Endodermal cell (in vitro differentiated cells): Measurements from ENCODE around the gene CLIP2. TPM values are rescaled to one million over a fixed set of nuclear protein-coding genes. Genes with fewer than 3 reads are reported as not detected.
"Not testable (repeated sequence)": the region's sequence is repeated elsewhere in the genome, so short reads cannot be mapped to it uniquely, and the experiment has no call there.

Experiments
- DNase-seq: peaks from one replicate; pipeline ENCODE4 v3.0.0-alpha.2; 2017
- H3K27ac ChIP-seq: 2 replicates; pipeline ENCODE4 v1.5.1; 2013; ENCODE audit warnings: mild to moderate bottlenecking, low read depth, low read length, moderate library complexity
- H3K27me3 ChIP-seq: 2 replicates; pipeline ENCODE4 v1.6.1; 2013; ENCODE audit warnings: mild to moderate bottlenecking, low read length, moderate library complexity; ENCODE audit not compliant: insufficient read depth, control insufficient read depth, poor library complexity, severe bottlenecking
- H3K36me3 ChIP-seq: 2 replicates; pipeline ENCODE4 v1.7.0; 2013; ENCODE audit warnings: mild to moderate bottlenecking, low read length, moderate library complexity; ENCODE audit not compliant: control insufficient read depth, insufficient read depth
- H3K4me1 ChIP-seq: one replicate; pipeline ENCODE4 v1.7.0; 2013; ENCODE audit warnings: low read length; ENCODE audit not compliant: control insufficient read depth, insufficient read depth
- H3K4me3 ChIP-seq: 2 replicates; pipeline ENCODE4 v1.5.1; 2013; ENCODE audit warnings: mild to moderate bottlenecking, low read length, moderate library complexity
- H3K9ac ChIP-seq: 2 replicates; pipeline ENCODE4 v1.6.1; 2013; ENCODE audit warnings: mild to moderate bottlenecking, low read length, moderate library complexity; ENCODE audit not compliant: poor library complexity, severe bottlenecking; ENCODE audit errors: extremely low read depth
- H3K9me3 ChIP-seq: 2 replicates; pipeline ENCODE4 v1.6.1; 2013; ENCODE audit warnings: mild to moderate bottlenecking, low read length, moderate library complexity; ENCODE audit not compliant: control insufficient read depth
- H3K27ac Mint-ChIP-seq: 2 replicates; pipeline ENCODE4 v1.8.0; 2020; ENCODE audit warnings: mixed read lengths
- H3K27me3 Mint-ChIP-seq: 2 replicates; pipeline ENCODE4 v1.8.0; 2021; ENCODE audit warnings: mild to moderate bottlenecking, mixed read lengths; ENCODE audit not compliant: insufficient read depth
- H3K36me3 Mint-ChIP-seq: 2 replicates; pipeline ENCODE4 v1.8.0; 2020; ENCODE audit warnings: low read depth, mixed read lengths
- H3K4me1 Mint-ChIP-seq: 2 replicates; pipeline ENCODE4 v1.8.0; 2020; ENCODE audit warnings: mixed read lengths
- H3K4me3 Mint-ChIP-seq: 2 replicates; pipeline ENCODE4 v1.8.0; 2020; ENCODE audit warnings: mild to moderate bottlenecking, moderate library complexity, mixed read lengths
- H3K9me3 Mint-ChIP-seq: 2 replicates; pipeline ENCODE4 v1.8.0; 2020; ENCODE audit warnings: mild to moderate bottlenecking, mixed read lengths
- WGBS, 2 experiments: methylation state at CpG; one replicate each; pipeline versions ENCODE4 v1.1.5 to v1.1.7; 2013; ENCODE audit warnings: missing lambda C conversion rate in 2 of 2, mixed read lengths in 1 of 2; ENCODE audit not compliant: insufficient coverage in 1 of 2, insufficient read length in 1 of 2; 5-methylcytosine and 5-hydroxymethylcytosine counted together
- total RNA-seq, 2 donors: library from RNA; stranded (reverse); fragmentation: NEBNext Ultra II Directional in 1 of 2; extraction: Animal tissue kit (Norgen Biotek cat#: 25700) in 1 of 2; gene quantifications; 2 replicates in 1 of 2; 3 replicates in 1 of 2; pipeline ENCODE4 v1.2.1, GENCODE V29; 2021
- TF ChIP-seq, protein P1 (sequence below): fragments of 200-600 bp; sonication (generic); conservative IDR thresholded peaks from 2 replicates; pipeline ENCODE4 v1.5.0; 2021; ENCODE audit warnings: antibody characterized with exemption, mild to moderate bottlenecking

The CLIP2 gene
- total RNA-seq, 2 donors from 2014 or later, result 44.3 to 57.2 TPM

DNA sequence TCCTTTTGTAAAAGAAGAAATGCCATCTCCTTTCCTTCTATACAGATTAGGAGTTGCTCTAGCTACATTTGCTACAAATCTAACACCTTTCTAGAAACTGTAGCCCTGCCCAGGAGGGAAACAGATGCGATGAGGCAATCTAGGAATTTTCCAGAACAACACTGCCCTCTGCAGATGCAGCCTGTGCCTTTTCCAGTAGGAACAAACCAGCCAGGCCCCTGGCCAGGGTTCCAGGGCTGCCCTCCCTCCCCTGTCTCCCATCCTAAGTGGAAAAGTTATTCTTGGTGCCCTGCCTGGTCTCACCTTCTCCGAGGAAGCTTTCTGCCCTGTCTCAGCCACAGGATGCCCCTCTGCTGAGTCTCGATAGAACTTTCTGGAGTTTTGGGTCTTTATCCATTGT, 105.4 kb downstream of the CLIP2 start:
- H3K36me3 Mint-ChIP-seq, result peaks cover 46% of the 10 kb centered on the region
- not testable (repeated sequence) for H3K4me3 ChIP-seq, H3K4me1 ChIP-seq, H3K27ac ChIP-seq, H3K27me3 Mint-ChIP-seq, H3K9me3 ChIP-seq, H3K27ac Mint-ChIP-seq, H3K9me3 Mint-ChIP-seq, H3K9ac ChIP-seq, H3K4me3 Mint-ChIP-seq, H3K27me3 ChIP-seq, H3K4me1 Mint-ChIP-seq
- peak; percentile 77 for DNase-seq
- H3K36me3 ChIP-seq, result peaks cover 38% of the 10 kb centered on the region
- TF ChIP-seq, protein P1, sequence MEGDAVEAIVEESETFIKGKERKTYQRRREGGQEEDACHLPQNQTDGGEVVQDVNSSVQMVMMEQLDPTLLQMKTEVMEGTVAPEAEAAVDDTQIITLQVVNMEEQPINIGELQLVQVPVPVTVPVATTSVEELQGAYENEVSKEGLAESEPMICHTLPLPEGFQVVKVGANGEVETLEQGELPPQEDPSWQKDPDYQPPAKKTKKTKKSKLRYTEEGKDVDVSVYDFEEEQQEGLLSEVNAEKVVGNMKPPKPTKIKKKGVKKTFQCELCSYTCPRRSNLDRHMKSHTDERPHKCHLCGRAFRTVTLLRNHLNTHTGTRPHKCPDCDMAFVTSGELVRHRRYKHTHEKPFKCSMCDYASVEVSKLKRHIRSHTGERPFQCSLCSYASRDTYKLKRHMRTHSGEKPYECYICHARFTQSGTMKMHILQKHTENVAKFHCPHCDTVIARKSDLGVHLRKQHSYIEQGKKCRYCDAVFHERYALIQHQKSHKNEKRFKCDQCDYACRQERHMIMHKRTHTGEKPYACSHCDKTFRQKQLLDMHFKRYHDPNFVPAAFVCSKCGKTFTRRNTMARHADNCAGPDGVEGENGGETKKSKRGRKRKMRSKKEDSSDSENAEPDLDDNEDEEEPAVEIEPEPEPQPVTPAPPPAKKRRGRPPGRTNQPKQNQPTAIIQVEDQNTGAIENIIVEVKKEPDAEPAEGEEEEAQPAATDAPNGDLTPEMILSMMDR, result peak; percentile 62
- WGBS, 2 experiments, result 86 to 94% methylated on average over 2 to 3 of the region's 3 CpGs

DNA sequence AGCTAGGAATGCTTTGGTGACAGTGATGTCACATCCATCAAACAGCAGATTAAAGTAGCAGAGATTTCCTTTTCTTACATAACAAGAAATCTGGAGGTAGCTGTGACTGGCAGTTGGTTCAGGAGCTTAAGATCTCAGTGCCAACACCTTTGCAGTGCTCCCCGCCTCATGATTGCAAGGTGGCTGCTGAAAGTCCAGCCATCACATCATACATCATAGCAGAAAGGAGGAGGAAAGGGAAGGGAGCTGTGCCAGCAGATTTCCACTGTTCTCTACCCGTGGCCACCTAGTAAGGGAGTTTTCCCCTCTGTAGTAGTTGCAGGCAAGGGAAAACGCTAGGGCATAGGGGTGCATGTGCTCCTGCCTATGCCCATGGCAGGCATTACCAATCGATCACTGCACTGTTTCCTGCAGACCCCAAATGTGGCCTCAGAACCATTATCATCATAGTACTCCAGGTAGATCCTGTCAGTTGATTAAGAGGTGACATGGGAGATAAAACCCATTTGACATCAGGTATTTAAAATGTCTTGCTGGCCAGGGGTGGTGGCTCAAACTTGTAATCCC, 106.6 kb downstream of the CLIP2 start:
- Histone ChIP-seq H3K4me3 (no peak overlapping the region), H3K27me3 (no peaks in the 10 kb centered on the region), H3K9ac (no peak overlapping the region), H3K4me1 (no peaks in the 10 kb centered on the region), H3K36me3 (peaks cover 41% of the 10 kb centered on the region), H3K9me3 (no peaks in the 10 kb centered on the region), H3K27ac (no peak overlapping the region)
- Mint-ChIP-seq H3K9me3 (no peaks in the 10 kb centered on the region), H3K36me3 (peaks cover 44% of the 10 kb centered on the region), H3K27me3 (no peaks in the 10 kb centered on the region), H3K27ac (no peak overlapping the region), H3K4me1 (no peaks in the 10 kb centered on the region), H3K4me3 (no peak overlapping the region)
- peak; percentile 14 for DNase-seq
- TF ChIP-seq, protein P1, result no peak
- WGBS, 2 experiments, result 80 to 97% methylated on average over 3 to 4 of the region's 4 CpGs

DNA sequence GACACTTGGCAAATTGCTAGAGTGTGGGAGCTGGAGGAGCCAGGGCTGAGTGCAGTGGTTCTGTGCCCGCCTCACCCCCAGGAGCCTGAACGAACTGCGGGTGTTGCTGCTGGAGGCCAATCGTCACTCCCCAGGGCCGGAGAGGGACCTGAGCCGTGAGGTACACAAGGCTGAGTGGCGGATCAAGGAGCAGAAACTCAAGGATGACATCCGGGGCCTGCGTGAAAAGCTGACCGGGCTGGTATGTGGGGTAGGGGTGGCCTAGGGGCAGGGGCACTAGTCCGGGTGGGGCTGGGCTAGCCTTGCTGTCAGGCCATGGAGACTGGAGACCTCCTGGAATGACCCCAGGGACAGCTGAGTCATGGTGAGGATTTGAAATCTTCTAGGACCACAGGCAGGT, 107.8 kb downstream of the CLIP2 start:
- Histone ChIP-seq H3K36me3 (peaks cover 41% of the 10 kb centered on the region), H3K4me1 (no peaks in the 10 kb centered on the region), H3K9me3 (no peaks in the 10 kb centered on the region), H3K27ac (no peak overlapping the region), H3K9ac (no peak overlapping the region), H3K27me3 (no peaks in the 10 kb centered on the region), H3K4me3 (no peak overlapping the region)
- Mint-ChIP-seq H3K4me3 (no peak overlapping the region), H3K36me3 (peaks cover 43% of the 10 kb centered on the region), H3K9me3 (no peaks in the 10 kb centered on the region), H3K27me3 (no peaks in the 10 kb centered on the region), H3K4me1 (no peaks in the 10 kb centered on the region), H3K27ac (no peak overlapping the region)
- DNase-seq, result peak; percentile 38
- TF ChIP-seq, protein P1, result no peak
- WGBS, 2 experiments, result 94 to 96% methylated on average over 9 to 11 of the region's 11 CpGs
